NB4 (cell line): Measurements from ENCODE around the gene ULK1.
A peak's percentile ranks its signal among the peaks of the same experiment; 100 is the strongest.

Experiments
- CTCF ChIP-seq: IDR thresholded peaks from one replicate; pipeline ENCODE4 v1.5.1; 2012; ENCODE audit warnings: low read depth, low read length
- MAX ChIP-seq: IDR thresholded peaks from 2 replicates; pipeline ENCODE4 v1.6.1; 2011; ENCODE audit warnings: low read depth, low read length
- MYC ChIP-seq: IDR thresholded peaks from 2 replicates; pipeline ENCODE4 v1.6.1; 2011; ENCODE audit warnings: low read depth, low read length
- POLR2A ChIP-seq: IDR thresholded peaks from 2 replicates; pipeline ENCODE4 v1.6.1; 2011; ENCODE audit warnings: mild to moderate bottlenecking; ENCODE audit not compliant: insufficient read length; ENCODE audit errors: extremely low read depth

GRCh38 chr12:131915823-131916222 lies 21.4 kb downstream of the ULK1 start:
- TF ChIP-seq CTCF (peak; percentile 12), POLR2A (no peak), MAX (no peak), MYC (no peak)
